OCI-LY7 (cell line): ENCODE data around the gene CRYBA4.

Experiments used
- CTCF ChIP-seq: fragments of 200-600 bp; sonication (generic); conservative IDR thresholded peaks from 2 replicates; pipeline ENCODE4 v1.5.1; 2014; ENCODE audit warnings: mild to moderate bottlenecking, antibody characterized with exemption, low read length, moderate library complexity, mixed read lengths
- EZH2phosphoT487 ChIP-seq: fragments of 200-600 bp; sonication (generic); IDR thresholded peaks from 2 replicates; pipeline ENCODE4 v1.6.1; 2018; ENCODE audit warnings: low read depth, borderline replicate concordance, mild to moderate bottlenecking, mixed run types, antibody characterized with exemption, low read length, moderate library complexity, mixed read lengths

DNA sequence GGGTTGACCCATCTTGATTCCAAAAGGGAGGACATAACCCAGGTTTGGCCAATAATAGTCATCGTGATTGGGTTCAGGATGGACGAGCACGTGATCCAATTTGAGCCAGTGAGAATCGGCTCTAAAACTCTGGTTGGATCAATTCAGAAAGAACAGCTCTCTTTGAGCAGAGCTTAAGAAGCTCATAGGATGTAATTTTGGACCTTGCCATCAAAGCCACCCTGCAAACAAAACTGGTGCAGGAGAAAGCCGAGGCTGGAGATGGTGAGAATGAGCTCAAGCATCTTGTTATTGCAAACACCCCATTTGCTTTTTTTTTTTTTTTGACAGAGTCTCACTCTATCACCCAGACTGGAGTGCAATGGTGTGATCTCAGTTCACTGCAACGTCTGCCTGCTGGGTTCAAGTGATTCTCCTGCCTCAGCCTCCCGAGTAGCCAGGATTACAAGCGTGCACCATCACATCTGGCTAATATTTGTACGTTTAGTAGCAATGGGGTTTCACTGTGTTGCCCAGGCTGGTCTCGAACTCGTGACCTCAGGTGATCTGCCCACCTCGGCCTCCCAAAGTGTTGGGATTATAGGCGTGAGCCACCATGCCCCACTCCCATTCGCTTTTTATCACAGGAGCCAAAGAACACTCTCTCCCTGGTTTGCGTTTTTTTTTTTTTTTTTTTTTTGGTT, 21.8 kb downstream of the CRYBA4 start:
- TF ChIP-seq CTCF: no peak
- TF ChIP-seq EZH2phosphoT487: no peak
